ENCODE results near the gene NEURL3.

The NEURL3 gene

DNA sequence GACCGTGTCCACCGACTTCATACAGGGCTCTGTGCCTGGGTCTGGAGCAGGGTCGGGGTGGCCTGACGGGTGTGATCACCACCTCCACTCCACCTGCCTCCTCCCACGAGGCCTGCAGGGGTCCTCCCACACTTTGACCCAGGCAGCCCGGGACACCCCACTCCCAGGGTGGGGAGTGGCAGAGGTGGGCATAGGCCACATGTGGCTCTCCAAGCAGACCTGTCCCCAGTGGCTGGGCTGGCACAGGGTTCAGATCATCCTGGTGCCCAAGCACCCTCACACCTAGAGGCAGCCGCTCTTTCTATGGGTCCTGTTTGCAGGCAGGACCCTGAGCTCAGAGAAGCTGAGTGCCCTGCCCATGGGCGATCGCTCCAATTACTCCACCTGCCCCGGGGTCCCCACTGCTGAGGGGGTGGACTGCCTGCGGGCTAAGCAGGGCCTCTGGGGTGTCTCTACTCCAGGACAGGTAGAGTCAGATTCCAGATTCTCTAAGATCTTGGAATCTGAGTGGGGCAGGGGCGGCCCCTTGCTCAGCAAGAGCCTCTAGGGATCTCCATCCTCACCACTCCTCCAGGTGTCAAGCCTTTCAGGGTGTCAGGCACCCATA lies 1.4 kb downstream of the NEURL3 start:
- DNase-seq (ENCODE audit: extremely low read depth, insufficient read length), result no peak
- TF ChIP-seq, protein P1, sequence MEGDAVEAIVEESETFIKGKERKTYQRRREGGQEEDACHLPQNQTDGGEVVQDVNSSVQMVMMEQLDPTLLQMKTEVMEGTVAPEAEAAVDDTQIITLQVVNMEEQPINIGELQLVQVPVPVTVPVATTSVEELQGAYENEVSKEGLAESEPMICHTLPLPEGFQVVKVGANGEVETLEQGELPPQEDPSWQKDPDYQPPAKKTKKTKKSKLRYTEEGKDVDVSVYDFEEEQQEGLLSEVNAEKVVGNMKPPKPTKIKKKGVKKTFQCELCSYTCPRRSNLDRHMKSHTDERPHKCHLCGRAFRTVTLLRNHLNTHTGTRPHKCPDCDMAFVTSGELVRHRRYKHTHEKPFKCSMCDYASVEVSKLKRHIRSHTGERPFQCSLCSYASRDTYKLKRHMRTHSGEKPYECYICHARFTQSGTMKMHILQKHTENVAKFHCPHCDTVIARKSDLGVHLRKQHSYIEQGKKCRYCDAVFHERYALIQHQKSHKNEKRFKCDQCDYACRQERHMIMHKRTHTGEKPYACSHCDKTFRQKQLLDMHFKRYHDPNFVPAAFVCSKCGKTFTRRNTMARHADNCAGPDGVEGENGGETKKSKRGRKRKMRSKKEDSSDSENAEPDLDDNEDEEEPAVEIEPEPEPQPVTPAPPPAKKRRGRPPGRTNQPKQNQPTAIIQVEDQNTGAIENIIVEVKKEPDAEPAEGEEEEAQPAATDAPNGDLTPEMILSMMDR (IDR thresholded peaks at IDR 0.05; ENCODE audit: insufficient read depth, low read length, poor library complexity, severe bottlenecking), result no peak
- Histone ChIP-seq H3K36me3 (ENCODE audit: control insufficient read depth, insufficient read depth, low read length) (no peaks in the 10 kb centered on the region), H3K27me3 (replicated peaks; ENCODE audit: control insufficient read depth, insufficient read depth, low read length) (no peaks in the 10 kb centered on the region), H3K4me3 (replicated peaks; ENCODE audit: low read depth, low read length) (no peak overlapping the region)

DNA sequence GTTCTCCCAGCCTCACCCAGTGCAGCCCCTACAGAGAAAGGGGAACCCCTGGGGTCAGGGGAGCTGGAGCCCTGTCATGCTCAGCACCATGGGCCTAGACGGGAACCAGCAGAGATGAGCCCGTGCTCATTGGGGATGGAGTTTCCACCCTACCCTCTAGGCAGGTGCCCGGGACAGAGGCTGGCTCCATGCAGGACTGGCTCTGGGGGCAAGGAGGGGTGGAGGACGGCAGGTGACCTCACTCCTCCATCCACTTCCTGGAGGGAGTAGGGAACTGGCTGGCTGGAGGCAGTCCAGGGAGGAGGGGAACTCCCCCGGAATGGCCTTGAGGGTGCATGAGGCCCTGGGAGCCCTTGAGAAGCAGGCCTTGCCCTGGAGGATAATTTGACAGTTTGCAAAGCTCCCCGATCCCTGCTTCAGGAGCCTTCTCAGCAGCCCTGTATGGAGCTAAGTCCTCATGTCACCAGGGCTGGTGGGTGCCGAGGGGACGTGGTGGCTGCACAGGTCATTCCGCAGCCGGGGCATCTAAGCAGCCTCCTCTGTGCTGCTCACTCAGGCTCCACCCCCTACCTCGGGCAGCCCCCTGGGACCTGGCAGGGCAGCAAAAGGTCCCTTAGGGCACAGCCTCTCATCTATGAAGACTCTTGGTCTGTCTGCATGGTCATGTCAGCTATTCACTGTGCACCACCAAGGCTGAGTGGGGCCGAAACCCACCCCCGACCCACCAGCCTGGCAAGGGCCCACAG lies 2.1 kb downstream of the NEURL3 start:
- TF ChIP-seq, protein P1 (IDR thresholded peaks at IDR 0.05; ENCODE audit: insufficient read depth, low read length, poor library complexity, severe bottlenecking), result no peak
- DNase-seq (ENCODE audit: extremely low read depth, insufficient read length), result peak; percentile 38
- H3K4me3 ChIP-seq (replicated peaks; ENCODE audit: low read depth, low read length), result no peak overlapping the region
- H3K27me3 ChIP-seq (replicated peaks; ENCODE audit: control insufficient read depth, insufficient read depth, low read length), result no peaks in the 10 kb centered on the region
- no peaks in the 10 kb centered on the region for H3K36me3 ChIP-seq (ENCODE audit: control insufficient read depth, insufficient read depth, low read length)

DNA sequence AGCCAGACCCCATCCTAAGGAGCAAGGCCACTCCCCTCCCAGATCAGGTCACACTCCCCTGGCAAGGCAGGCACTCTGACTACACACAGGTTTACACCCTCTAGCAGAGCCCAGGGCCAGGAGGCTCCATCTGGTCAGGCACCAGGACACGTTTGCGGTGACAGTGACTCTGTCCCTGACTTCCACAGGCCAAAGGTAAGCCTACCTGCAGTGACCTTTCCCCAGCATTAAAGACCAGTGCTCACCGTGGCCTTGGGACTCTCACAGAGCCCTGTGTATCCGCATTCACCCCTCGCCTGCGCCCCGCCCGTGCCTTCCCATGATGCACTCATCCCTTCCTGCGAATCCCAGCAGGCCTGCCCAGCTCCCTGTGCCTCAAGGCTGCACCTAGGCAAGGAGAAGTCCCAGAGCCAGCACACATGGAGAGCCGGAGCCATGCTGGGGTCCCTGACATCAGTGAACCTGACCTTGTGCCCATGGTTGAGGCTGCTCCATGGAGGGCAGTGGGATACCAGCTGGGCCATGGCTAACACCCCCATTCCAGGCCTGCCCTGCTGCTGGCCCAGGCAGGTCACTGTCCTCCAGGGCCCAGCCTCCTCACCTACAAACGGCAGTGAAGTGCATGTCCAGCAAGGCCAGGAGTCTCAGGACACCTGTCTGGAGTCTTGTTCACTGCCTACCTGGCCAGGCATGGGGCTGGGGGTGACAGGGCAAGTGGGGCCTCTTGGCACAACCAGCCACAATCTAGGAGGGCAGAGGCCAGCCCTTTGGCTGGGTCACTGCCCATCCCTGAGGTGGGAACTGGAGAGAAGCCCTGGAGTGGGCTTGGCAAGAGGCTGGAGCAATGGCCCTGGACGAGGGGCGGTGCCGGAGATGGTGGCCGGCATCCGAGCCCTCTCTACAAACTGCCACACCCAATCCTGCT lies 3.0 kb downstream of the NEURL3 start:
- Histone ChIP-seq H3K36me3 (ENCODE audit: control insufficient read depth, insufficient read depth, low read length) (no peaks in the 10 kb centered on the region), H3K27me3 (replicated peaks; ENCODE audit: control insufficient read depth, insufficient read depth, low read length) (no peaks in the 10 kb centered on the region), H3K4me3 (replicated peaks; ENCODE audit: low read depth, low read length) (no peak overlapping the region)
- TF ChIP-seq, protein P1 (IDR thresholded peaks at IDR 0.05; ENCODE audit: insufficient read depth, low read length, poor library complexity, severe bottlenecking), result no peak
- no peak for DNase-seq (ENCODE audit: extremely low read depth, insufficient read length)

DNA sequence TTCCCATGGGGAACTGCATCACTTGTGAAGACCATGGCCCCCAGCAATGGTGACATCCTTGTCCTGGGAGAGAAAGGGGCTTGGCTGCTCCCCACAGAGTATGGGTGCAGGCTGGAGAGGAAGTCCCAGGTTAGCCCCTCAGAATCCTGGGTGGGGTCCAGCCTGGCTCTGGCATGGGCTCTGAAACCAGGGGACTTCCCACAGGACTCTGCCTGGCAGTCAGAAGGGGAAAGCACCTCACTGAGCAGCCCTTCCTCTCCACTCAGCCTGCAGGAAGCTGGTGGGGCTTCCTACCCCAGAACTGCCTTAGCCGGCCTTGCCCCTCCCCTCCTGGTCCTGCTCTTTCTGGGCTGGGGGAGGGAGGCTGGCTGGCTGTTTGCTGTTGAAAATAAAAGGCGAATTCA lies 3.7 kb downstream of the NEURL3 start:
- no peak overlapping the region for H3K4me3 ChIP-seq (replicated peaks; ENCODE audit: low read depth, low read length)
- DNase-seq (ENCODE audit: extremely low read depth, insufficient read length), result peak; percentile 57
- H3K36me3 ChIP-seq (ENCODE audit: control insufficient read depth, insufficient read depth, low read length), result no peaks in the 10 kb centered on the region
- H3K27me3 ChIP-seq (replicated peaks; ENCODE audit: control insufficient read depth, insufficient read depth, low read length), result no peaks in the 10 kb centered on the region
- TF ChIP-seq, protein P1 (IDR thresholded peaks at IDR 0.05; ENCODE audit: insufficient read depth, low read length, poor library complexity, severe bottlenecking), result no peak

DNA sequence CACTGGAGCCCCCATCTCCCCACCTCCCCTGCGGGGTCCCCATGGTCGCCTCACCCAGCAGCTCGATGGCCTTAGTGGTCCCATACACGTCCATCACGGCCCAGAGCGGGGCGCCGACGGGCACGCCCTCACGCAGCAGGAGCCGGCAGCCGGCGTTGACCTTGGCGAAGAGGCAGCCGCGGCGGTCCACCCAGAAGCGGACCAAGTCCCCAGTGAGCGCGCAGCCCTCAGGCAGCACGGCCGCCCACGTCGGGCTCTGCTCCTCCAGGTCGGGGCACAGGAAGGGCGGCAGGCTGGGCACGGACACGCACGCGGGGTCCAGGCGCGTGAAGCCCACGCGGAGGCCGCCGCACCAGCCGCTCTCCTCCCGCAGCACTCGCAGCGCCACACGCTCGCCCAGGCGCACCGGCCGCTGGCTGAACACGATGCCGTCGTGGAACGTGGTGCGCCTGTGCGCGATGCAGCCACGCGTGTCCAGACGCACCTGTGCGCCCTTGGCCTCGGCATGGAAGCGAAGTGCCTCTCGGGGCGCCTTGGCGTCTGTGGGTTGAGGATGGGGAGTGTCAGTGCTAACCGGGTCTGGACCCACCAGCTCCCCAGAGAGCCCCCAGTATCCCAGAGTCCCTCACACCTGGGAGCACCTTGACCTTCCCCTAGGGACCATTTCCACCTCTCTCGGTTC lies 4.6 kb downstream of the NEURL3 start:
- no peak for DNase-seq (ENCODE audit: extremely low read depth, insufficient read length)
- no peak overlapping the region for H3K4me3 ChIP-seq (replicated peaks; ENCODE audit: low read depth, low read length)
- H3K36me3 ChIP-seq (ENCODE audit: control insufficient read depth, insufficient read depth, low read length), result no peaks in the 10 kb centered on the region
- no peaks in the 10 kb centered on the region for H3K27me3 ChIP-seq (replicated peaks; ENCODE audit: control insufficient read depth, insufficient read depth, low read length)
- TF ChIP-seq, protein P1 (IDR thresholded peaks at IDR 0.05; ENCODE audit: insufficient read depth, low read length, poor library complexity, severe bottlenecking), result no peak

All from GM06990 (cell line).